Tibial nerve (tissue), 3 donors: Measurements from ENCODE around the gene PTPRO.

ENCODE experiments used
- CTCF ChIP-seq, 5 experiments: fragments of 200-600 bp in 3 of 5; fragments of 450-650 bp in 2 of 5; sonication (generic) in 3 of 5; IDR thresholded peaks; one replicate each; pipeline ENCODE4 v1.5.1; 2016 to 2019; ENCODE audit warnings: antibody characterized with exemption in 5 of 5, mild to moderate bottlenecking in 3 of 5, moderate library complexity in 2 of 5
- POLR2A ChIP-seq, 2 donors: fragments of 450-650 bp; IDR thresholded peaks; one replicate each; pipeline ENCODE4 v1.6.1; 2017; ENCODE audit warnings: antibody characterized with exemption in 2 of 2, mild to moderate bottlenecking in 2 of 2, moderate library complexity in 2 of 2

DNA sequence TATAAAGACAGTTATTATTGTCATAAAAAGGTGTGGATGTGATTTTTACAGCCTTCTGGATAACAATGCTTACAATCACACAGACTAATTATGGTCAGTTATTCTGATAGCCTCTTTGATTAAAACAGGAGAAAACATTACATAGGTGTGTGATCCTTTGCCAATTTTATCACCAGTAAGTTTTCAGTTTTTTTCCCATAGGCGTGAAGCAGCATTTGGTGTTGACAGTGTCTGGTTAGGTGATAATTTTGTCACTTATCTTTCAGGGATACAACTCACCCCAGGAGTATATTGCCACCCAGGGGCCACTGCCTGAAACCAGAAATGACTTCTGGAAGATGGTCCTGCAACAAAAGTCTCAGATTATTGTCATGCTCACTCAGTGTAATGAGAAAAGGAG lies 258.1 kb downstream of the PTPRO start:
- TF ChIP-seq CTCF (IDR thresholded peaks at IDR 0.05) (no peak), POLR2A (IDR thresholded peaks at IDR 0.05) (no peak)
